ENCODE data around the gene IZUMO1R.

IZUMO1R gene

DNA sequence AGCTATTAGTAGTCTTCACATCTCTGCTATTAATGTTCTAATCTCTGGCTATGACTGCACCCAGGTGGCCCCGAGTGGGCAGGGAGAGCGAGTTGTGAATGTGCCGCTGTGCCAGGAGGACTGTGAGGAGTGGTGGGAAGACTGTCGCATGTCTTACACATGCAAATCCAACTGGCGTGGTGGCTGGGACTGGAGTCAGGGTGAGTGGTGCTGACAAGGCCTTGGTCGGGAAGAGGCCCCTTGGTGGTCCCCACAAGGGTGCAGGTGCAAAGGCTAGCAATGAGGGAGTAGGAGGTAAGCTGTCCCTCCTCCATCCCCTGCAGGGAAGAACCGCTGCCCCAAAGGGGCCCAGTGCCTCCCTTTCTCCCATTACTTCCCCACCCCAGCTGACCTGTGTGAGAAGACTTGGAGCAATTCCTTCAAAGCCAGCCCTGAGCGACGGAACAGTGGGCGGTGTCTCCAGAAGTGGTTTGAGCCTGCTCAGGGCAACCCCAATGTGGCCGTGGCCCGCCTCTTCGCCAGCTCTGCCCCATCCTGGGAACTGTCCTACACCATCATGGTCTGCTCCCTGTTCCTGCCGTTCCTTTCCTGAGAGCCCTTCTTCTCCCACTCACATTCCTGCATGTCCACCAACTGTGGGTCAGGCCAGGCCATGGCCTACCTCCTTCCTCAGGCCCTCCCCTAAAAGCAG, 2.9 kb downstream of the IZUMO1R start:
- TF ChIP-seq, protein P1, sequence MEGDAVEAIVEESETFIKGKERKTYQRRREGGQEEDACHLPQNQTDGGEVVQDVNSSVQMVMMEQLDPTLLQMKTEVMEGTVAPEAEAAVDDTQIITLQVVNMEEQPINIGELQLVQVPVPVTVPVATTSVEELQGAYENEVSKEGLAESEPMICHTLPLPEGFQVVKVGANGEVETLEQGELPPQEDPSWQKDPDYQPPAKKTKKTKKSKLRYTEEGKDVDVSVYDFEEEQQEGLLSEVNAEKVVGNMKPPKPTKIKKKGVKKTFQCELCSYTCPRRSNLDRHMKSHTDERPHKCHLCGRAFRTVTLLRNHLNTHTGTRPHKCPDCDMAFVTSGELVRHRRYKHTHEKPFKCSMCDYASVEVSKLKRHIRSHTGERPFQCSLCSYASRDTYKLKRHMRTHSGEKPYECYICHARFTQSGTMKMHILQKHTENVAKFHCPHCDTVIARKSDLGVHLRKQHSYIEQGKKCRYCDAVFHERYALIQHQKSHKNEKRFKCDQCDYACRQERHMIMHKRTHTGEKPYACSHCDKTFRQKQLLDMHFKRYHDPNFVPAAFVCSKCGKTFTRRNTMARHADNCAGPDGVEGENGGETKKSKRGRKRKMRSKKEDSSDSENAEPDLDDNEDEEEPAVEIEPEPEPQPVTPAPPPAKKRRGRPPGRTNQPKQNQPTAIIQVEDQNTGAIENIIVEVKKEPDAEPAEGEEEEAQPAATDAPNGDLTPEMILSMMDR (IDR thresholded peaks at IDR 0.05; ENCODE audit: borderline replicate concordance, control extremely low read depth, extremely low read depth, insufficient read depth, missing control alignments) = no peak
- DNase-seq (ENCODE audit: low spot score) = no peak
- in situ Hi-C loops (cut with MboI; ENCODE audit: low sequenced_read_pairs, unreplicated experiment) = no loop called here

DNA sequence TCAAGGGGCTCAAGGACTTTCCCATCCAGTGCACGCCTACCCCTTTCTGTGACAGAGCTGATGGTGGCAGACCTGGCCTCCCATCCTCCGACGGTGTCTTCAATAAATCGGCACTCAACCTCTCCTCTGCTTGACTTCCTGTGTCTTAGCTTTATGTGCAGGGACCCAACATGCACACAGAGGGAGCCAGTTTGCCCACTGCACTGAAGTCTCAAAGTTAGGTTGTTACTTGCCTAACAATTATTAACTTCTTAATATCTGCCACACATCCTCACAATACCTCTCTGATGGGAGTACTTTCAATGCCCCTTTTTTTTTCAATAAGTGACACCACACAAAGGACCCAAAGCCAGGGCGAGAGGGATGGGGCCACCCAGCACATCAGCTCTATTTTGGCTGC, 3.6 kb downstream of the IZUMO1R start:
- TF ChIP-seq, protein P1 (IDR thresholded peaks at IDR 0.05; ENCODE audit: borderline replicate concordance, control extremely low read depth, extremely low read depth, insufficient read depth, missing control alignments) = no peak
- DNase-seq (ENCODE audit: low spot score) = no peak
- in situ Hi-C loops (cut with MboI; ENCODE audit: low sequenced_read_pairs, unreplicated experiment) = no loop called here

DNA sequence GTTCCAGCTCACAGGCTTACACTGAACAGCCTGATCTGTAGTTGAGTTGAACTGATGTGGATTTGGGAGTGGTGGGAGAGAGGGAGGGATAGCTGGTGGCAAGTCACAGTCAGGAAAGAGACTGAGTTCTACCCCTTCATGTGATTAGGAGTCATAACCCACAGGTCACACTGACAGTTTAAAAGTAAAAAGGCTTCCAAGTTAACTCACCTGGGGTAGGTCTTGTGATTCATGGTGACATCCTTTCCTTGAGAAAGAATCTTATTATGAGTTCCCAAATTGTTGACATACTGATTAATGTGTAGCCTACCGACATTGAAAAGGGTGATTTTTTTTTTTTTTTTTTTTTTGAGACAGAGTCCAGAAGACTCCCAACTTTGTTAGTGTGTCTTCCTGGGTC, 5.4 kb downstream of the IZUMO1R start:
- no peak for DNase-seq (ENCODE audit: low spot score)
- in situ Hi-C loops (cut with MboI; ENCODE audit: low sequenced_read_pairs, unreplicated experiment) = no loop called here
- TF ChIP-seq, protein P1 (IDR thresholded peaks at IDR 0.05; ENCODE audit: borderline replicate concordance, control extremely low read depth, extremely low read depth, insufficient read depth, missing control alignments) = no peak

DNA sequence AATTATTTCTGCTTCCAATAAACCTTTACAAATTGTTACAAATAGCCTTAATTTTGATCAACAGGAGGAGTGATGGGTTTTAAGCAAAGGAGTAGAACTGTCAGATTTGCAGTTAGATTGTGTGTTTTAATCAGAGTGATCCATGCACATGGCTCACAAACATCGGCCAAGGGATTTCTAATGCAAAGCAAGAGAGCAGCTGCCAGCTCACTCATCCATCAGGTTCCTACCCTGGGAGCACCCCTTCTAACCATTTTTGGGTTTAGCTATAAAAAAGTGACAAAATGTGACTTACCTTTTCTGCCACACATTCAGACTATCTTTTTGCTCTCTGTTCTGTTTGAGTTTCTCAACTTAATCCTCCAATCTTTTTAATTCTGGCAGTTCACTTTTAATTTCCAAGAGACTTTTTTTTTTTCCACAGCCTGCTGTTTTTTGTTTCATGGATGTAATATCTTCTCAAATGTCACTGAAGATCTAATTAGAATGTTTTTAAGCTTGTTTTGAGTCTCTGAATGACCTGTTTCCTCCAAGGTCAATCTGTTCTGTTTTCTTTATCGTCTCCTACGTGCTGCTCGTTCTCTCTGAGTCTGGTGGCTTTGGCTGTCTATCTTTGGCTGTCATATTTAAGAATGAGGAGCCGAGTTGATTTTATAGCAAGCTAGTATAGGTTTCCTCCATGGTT, 6.0 kb downstream of the IZUMO1R start:
- in situ Hi-C loops (cut with MboI; ENCODE audit: low sequenced_read_pairs, unreplicated experiment) = no loop called here
- TF ChIP-seq, protein P1 (IDR thresholded peaks at IDR 0.05; ENCODE audit: borderline replicate concordance, control extremely low read depth, extremely low read depth, insufficient read depth, missing control alignments) = no peak
- no peak for DNase-seq (ENCODE audit: low spot score)

DNA sequence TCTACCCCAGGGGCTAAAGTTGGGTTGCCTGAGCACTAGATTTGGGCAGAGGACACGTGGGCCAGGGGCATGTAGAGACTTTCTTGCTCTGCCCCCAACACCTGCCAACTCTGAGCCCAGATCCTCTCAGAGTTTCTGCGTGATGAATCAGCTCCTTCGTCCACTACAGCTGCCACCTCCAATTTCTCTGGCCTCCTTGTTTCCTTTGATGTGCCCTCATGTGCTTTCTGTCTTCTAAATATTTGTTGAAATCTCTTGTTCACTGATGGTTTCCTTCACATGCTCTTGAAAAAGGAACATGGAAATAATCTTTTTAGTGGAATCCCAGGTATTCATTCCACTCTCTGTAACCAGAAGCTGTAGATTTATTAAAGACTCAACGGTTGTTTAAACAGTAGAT, 8.0 kb downstream of the IZUMO1R start:
- in situ Hi-C loops (cut with MboI; ENCODE audit: low sequenced_read_pairs, unreplicated experiment) = no loop called here
- TF ChIP-seq, protein P1 (IDR thresholded peaks at IDR 0.05; ENCODE audit: borderline replicate concordance, control extremely low read depth, extremely low read depth, insufficient read depth, missing control alignments) = no peak
- DNase-seq (ENCODE audit: low spot score) = no peak

DNA sequence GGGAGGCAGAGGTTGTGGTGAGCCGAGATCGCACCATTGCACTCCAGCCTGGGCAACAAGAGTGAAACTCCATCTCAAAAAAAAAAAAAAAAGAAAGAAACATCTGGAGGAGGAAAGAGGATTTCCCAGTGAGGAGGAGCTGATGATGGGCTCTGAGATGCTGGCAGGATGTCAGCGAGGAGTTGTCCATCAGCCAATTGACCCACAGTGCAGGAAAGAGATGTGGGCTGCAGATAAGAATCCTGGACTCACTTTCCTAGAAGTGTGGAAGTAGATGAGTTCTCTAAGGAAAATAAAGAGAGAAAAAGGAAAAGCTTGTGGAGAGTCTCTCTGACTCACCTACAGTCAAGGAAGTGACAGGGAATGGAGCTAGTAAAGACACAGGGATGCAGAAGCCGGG, 9.7 kb downstream of the IZUMO1R start:
- TF ChIP-seq, protein P1 (IDR thresholded peaks at IDR 0.05; ENCODE audit: borderline replicate concordance, control extremely low read depth, extremely low read depth, insufficient read depth, missing control alignments) = no peak

More for the DNA sequence above, 9.7 kb downstream of the IZUMO1R start:
- no peak for DNase-seq (ENCODE audit: low spot score)
- in situ Hi-C loops (cut with MboI; ENCODE audit: low sequenced_read_pairs, unreplicated experiment) = no loop called here

All from GM13976 (cell line).